ENCODE measurements around the gene TMED9. TPM values are rescaled to one million over a fixed set of nuclear protein-coding genes. Genes with fewer than 3 reads are reported as not detected.
"Not testable (repeated sequence)": the region's sequence is repeated elsewhere in the genome, so short reads cannot be mapped to it uniquely, and the experiment has no call there.

TMED9 gene
- total RNA-seq, 1 donor from 2014 or later: 175 TPM

- no peaks in the 10 kb centered on the region for H3K27me3 ChIP-seq (ENCODE audit: control insufficient read depth, insufficient read depth, low read length)
- no peak for TF ChIP-seq CTCF (IDR thresholded peaks at IDR 0.05; ENCODE audit: insufficient read depth, low read length, poor library complexity, severe bottlenecking)
- no peaks in the 10 kb centered on the region for H3K36me3 ChIP-seq (ENCODE audit: control insufficient read depth, insufficient read depth, low read length)
- no peak overlapping the region for H3K4me3 ChIP-seq (ENCODE audit: low read depth, low read length)
- DNase-seq (ENCODE audit: low read depth): no peak
Observed at GRCh38 chr5:177612215-177612673, 20.2 kb downstream of the TMED9 start.

- TF ChIP-seq CTCF (IDR thresholded peaks at IDR 0.05; ENCODE audit: insufficient read depth, low read length, poor library complexity, severe bottlenecking): no peak
- no peak for DNase-seq (ENCODE audit: low read depth)
- peaks cover 1% of the 10 kb centered on the region for H3K36me3 ChIP-seq (ENCODE audit: control insufficient read depth, insufficient read depth, low read length)
- H3K27me3 ChIP-seq (ENCODE audit: control insufficient read depth, insufficient read depth, low read length): no peaks in the 10 kb centered on the region
- no peak overlapping the region for H3K4me3 ChIP-seq (ENCODE audit: low read depth, low read length)
Observed at GRCh38 chr5:177620560-177620959, 28.6 kb downstream of the TMED9 start.

GRCh38 chr5:177624172-177624571, 32.2 kb downstream of the TMED9 start:
- not testable (repeated sequence) for H3K27me3 ChIP-seq (ENCODE audit: control insufficient read depth, insufficient read depth, low read length); DNase-seq (ENCODE audit: low read depth); H3K36me3 ChIP-seq (ENCODE audit: control insufficient read depth, insufficient read depth, low read length); H3K4me3 ChIP-seq (ENCODE audit: low read depth, low read length)

- not testable (repeated sequence) for DNase-seq (ENCODE audit: low read depth); H3K4me3 ChIP-seq (ENCODE audit: low read depth, low read length); H3K27me3 ChIP-seq (ENCODE audit: control insufficient read depth, insufficient read depth, low read length)
Observed at GRCh38 chr5:177630186-177630585, 38.2 kb downstream of the TMED9 start.

GRCh38 chr5:177634912-177635311, 42.9 kb downstream of the TMED9 start:
- not testable (repeated sequence) for H3K36me3 ChIP-seq (ENCODE audit: control insufficient read depth, insufficient read depth, low read length); H3K27me3 ChIP-seq (ENCODE audit: control insufficient read depth, insufficient read depth, low read length); H3K4me3 ChIP-seq (ENCODE audit: low read depth, low read length); DNase-seq (ENCODE audit: low read depth)

More at GRCh38 chr5:177630186-177630585, 38.2 kb downstream of the TMED9 start:
- H3K36me3 ChIP-seq (ENCODE audit: control insufficient read depth, insufficient read depth, low read length): not testable (repeated sequence)

- DNase-seq (ENCODE audit: low read depth); H3K27me3 ChIP-seq (ENCODE audit: control insufficient read depth, insufficient read depth, low read length); H3K4me3 ChIP-seq (ENCODE audit: low read depth, low read length); H3K36me3 ChIP-seq (ENCODE audit: control insufficient read depth, insufficient read depth, low read length): not testable (repeated sequence)
Observed at GRCh38 chr5:177645462-177645861, 53.5 kb downstream of the TMED9 start.

Other genes with a start within 250 kb of the TMED9 start
- gene LMAN2, start 240.5 kb upstream of the TMED9 start, total RNA-seq: 279 and 308 TPM in 2 replicates
- gene RGS14, start 234.3 kb upstream of the TMED9 start, total RNA-seq: 14.5 and 22.9 TPM in 2 replicates
- gene SLC34A1, start 207.8 kb upstream of the TMED9 start, total RNA-seq: not detected in 2 replicates
- gene PFN3, start 191.5 kb upstream of the TMED9 start, total RNA-seq: not detected in 2 replicates
- 4.0 and 5.1 TPM in 2 replicates for gene F12, start 182.6 kb upstream of the TMED9 start, total RNA-seq
- gene GRK6, start 165.5 kb upstream of the TMED9 start, total RNA-seq: 34.9 and 46.4 TPM in 2 replicates
- gene PRR7, start 145.4 kb upstream of the TMED9 start, total RNA-seq: 5.8 and 10.3 TPM in 2 replicates
- 429 and 434 TPM in 2 replicates for gene DBN1, start 118.6 kb upstream of the TMED9 start, total RNA-seq
- gene PDLIM7, start 94.6 kb upstream of the TMED9 start, total RNA-seq: 467 and 551 TPM in 2 replicates
- 1.1 TPM in 2 replicates for gene DOK3, start 82.4 kb upstream of the TMED9 start, total RNA-seq
- gene DDX41, start 75.2 kb upstream of the TMED9 start, total RNA-seq: 151 and 191 TPM in 2 replicates
- 21.9 and 29.5 TPM in 2 replicates for gene FAM193B, start 37.6 kb upstream of the TMED9 start, total RNA-seq
- 40.7 and 46.5 TPM in 2 replicates for gene B4GALT7, start 7.9 kb downstream of the TMED9 start, total RNA-seq
- gene FAM153A, start 190.7 kb downstream of the TMED9 start, total RNA-seq: 0.41 TPM in 1 of 2 replicates, not detected in the other

Measured in kidney epithelial cell (primary cell).